G401.6 (cell line): ENCODE data around the gene DPH1.
A peak's percentile ranks its signal among the peaks of the same experiment; 100 is the strongest.

Experiments
- FAIRE-seq: peaks from 2 replicates; lab custom pipeline; 2012; peaks lifted over from hg19 to GRCh38; lab: Jason Lieb, UNC

DPH1 gene

DNA sequence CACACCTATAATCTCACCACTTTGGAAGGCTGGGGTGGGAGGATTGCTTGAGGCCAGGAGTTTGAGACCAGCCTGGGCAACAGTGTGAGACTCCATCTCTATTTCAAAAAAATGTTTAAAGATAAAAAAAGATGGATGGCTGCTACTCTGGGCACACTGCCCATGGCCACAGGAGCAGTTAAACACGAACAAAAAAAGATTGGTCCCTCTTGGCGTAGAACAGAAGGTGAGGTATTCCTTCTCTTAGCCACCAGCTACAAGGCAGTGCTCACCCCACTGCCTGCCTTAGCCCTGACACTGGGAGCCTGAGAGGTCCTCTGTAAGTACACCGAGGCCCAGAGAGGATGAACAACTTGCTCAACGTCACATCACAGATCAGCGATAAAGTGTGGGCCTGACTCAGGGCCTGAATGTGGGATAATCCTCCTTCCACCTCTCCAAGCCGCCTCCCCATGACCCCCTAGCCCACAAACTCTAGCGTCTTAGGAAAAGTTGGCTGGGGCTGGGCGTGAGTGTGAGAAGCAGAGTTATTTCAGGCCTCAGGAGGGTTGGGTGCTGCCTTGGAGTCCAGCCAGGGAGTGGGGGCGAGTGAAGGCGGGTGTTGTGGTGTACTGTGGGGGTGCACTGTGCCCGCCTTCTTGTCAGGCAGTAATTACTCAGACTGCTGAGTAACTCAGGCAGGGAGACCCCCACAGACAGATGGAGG is 2.3 kb upstream of the DPH1 start:
- FAIRE-seq = no peak

DNA sequence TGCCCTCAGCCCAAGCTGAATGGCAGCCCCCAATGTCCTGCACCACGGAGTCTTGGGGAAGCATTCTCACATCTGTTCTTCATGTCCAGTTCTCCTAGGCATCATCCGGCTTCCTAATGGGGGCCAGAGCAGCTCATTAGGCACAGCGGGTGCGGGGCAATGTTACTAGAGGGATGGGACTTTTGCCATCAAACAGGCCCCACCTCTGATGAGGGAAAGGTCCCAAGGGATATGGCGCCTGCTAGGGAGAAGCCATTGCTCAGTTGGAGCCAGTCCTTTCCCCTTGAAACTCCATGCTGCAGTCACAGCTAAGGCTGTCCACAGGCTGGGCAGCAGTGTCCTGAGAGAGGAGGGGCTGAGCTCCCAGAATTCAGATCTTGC is 1.7 kb upstream of the DPH1 start:
- FAIRE-seq = no peak

DNA sequence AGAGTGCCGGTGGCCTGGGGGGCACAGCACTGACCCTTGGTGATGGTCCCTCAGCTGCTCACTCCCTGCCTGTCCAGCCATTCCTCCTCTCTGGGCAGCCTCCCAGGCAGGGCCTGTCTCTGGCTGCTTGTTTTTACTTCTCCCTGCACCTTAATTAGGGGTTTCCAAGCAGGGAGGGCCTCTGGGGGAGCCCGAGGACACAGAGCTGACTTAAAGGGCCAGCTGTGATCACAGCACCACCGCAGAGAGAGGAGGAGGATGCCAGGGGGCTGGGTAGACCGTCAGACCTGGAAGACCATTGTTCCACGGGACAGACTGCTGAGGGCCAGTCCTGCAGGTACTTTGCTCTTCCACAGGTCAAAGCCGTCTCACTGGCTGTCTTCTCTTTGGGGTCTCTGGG is 1.2 kb upstream of the DPH1 start:
- no peak for FAIRE-seq

DNA sequence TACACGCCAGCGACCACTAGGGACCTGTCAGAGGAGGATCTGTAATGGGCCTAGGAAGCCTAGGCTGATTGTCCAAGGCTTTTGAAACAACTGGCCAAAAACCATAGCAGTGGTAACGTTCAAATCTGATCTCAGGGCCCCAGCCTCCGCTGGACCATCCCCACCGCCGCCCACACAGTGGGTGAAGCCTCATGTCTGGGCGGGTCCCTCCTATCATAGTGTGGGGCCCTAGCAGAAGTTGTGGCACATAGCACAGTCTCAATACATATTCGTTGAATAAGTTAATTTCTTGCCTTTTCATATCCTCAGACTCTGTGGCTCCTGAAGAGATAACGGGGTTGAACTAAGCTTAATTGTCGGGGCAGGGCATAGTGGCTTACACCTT is 818 bp downstream of the DPH1 start:
- FAIRE-seq = no peak

DNA sequence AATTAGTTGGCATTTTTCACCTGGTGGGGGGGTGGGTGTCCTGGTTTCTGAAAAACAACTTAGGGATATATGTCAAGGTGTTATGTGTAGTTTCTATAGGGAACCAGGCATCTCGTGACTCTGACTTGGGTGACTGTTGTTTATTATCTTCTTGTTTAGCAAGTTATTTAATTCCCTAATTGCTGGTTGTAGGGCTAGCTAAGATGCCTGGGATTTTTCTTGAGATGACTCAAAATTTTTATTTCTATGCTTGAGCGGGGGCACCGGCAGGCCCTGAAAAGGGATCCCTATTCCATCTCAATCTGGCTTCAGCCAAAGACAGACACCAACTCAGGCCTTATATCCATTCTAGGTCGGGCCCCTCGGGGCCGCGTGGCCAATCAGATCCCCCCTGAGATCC is 3.2 kb downstream of the DPH1 start:
- FAIRE-seq = peak; percentile 98

DNA sequence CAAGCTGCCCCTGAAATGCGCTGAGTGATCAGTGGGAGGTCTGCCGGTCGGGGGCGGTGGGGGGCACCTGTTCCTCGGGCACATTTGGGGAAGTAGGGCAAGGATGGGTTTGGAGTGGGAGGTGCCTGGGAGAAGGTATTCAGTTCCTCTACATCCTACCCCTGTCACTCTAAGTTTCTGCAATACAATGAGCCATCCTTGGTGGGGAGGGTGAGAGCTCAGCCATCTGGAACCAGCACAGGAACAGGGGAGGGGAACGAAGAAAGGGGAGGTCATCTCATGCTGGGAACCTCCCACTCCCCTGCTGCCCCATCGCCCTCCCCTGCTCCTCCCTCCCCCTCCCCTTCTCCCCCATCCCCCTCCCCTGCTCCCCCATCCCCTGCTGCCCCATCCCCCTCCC is 4.2 kb downstream of the DPH1 start:
- no peak for FAIRE-seq

DNA sequence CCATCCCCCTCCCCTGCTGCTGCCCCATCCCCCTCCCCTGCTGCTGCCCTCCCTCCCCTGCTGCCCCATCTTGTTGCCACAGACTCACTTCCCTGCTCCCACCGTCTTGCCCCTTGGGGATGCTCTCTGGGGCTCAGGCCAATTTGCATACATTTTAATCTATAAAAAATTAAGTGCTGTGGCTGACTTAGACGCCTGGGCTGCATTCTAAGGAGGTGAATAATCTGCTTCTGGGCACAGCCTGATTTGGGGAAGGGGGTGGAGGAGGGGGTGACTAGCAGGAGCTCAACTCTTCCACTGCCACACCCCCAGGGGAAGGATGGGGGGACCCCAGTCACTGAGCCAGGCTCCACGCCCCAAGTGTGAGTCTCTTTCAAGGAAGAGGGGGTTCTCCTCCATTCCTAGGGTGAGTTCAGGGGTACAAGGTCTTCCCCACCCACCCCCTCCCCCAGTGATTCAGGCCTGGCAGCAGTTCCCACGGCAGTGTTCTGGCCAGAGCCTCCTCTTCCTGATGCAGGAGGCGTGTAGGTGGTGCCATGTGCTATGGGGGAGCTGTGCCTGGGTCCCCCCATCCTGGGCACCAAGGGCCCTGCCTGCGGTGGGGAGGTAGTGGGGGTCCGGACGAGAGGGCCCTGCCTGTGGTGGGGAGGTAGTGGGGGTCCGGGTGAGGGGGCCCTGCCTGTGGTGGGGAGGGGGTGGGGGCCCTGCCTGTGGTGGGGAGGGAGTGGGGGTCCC is 5.0 kb downstream of the DPH1 start:
- no peak for FAIRE-seq

DNA sequence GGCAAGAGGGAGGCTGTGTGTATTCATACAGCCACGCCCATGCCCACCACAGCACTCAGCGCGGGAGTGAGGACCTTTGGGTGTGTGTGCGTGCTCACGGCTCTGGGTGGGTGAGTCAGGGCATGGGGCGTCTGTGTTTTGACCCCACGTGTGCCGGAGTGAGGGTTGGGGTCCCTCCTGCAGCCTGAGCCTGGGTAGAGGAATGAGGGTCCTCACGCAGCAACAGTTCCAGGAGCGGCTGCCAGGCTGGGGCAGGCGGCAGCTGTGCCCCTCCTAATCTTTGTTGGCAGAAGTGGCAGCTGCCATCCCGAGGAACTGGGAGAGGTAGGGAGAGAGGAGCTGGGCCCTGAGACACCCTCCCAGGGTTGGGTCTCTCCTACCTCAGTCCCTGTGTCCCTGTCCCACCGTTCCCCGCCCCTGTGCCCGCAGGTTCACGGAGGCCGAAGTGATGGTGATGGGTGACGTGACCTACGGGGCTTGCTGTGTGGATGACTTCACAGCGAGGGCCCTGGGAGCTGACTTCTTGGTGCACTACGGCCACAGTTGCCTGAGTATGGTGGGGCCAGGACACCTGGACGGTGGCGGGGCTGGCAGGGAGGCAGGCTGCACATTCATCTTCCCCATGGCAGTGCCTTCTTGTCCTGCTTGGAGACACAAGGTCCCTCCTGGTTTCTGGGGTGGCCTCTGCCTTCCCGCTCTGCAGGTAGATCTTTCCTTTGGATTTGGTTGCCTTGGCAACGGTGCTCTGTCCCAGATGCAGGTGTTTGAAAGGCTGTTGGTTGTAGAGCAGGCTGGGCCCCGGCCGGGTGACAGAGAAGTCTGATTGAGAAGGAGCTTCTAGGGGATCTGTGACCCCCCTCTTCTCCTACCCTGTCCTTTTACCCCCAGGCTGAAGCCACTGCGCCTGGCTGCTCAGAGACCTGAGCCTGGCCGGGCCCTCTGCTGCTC is 5.9 kb downstream of the DPH1 start:
- FAIRE-seq = no peak

DNA sequence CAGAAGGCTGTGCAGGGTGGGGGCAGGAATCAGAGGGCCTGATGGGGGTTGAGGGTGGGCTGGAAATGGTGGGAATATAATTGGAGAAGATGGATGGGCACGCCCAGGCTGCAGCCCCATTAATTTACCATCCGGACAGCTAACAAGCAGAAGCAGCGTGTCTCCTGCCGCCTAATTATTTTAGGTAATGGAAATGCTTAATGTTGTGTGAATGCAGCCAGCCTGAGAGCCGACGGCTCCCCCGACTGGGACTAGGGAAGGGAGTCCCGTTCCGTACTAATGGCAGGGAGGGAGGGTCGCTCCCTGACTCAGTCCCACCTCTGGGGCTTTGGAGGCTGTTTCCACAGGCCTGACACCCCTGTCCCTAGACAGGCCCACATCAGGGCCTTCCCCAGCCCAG is 7.2 kb downstream of the DPH1 start:
- FAIRE-seq = no peak

DNA sequence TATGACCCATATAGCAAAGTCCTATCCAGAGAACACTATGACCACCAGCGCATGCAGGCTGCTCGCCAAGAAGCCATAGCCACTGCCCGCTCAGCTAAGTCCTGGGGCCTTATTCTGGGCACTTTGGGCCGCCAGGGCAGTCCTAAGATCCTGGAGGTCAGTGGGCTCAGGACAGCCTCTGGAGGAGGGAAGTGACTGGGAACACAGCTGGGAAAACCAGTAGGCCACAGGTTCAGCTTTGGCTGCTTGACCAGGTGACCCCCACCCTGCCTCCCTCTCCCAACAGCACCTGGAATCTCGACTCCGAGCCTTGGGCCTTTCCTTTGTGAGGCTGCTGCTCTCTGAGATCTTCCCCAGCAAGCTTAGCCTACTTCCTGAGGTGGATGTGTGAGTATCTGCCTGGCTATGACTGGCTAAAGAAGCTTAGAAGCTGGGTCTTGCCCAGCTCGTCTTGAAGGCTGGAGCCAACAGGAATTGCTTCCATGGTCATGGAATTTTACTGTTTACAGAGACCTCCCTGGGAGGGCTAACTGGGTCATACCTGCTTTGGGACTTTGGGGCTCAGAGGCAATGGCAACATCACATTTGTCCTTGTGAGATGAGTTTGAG is 10.4 kb downstream of the DPH1 start:
- no peak for FAIRE-seq

DNA sequence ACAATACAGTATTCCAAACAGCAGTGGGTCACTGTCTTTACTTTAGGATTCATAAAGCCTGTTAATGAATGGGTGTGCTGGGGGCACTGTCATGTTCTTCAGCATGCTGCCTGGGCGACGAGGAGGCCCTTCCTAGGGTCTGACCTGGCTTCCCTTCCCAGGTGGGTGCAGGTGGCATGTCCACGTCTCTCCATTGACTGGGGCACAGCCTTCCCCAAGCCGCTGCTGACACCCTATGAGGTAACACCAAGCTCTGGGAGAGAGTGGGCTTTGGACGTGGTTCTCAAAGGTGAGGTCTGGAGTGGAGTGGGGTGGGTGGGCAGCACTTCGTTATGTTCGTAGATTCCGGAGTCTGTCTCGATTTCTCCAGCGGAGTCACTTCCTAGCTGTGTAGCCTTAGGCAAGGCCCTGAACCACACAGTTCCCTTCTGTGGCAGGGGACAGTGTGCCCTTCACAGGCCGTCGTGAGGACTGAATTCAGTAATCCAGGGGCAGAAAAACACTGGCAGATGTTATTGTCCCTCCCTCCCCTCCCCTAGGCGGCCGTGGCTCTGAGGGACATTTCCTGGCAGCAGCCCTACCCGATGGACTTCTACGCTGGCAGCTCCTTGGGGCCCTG is 11.1 kb downstream of the DPH1 start:
- FAIRE-seq = no peak

DNA sequence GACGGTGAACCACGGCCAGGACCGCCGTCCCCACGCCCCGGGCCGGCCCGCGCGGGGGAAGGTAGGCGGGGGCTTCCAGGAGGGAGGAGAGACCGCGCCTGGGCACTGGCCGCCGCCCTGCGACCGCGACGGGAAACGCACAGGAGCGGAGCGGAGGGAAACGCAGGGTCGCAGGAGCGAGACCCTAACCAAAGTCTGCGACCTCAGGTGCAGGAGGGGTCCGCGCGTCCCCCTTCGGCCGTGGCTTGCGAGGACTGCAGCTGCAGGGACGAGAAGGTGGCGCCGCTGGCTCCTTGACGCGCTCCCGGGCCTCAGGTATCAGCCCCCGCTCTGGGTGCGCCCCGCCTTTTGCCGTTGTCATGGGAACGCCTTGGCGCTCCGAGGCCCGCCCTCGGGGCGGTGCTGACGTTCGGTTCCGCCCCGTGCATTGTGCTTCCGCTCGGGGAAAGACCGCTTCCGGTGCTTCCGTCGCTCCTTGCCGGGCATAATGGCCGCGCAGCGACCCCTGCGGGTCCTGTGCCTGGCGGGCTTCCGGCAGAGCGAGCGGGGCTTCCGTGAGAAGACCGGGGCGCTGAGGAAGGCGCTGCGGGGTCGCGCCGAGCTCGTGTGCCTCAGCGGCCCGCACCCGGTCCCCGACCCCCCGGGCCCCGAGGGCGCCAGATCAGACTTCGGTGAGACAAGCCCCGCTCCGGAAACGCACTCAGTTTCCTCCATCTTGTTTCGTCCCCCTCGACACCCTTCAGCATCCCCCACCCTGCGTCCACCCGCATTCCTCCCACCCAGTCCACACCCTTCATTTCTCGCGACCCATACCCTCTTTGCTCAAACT is 11.8 kb downstream of the DPH1 start, which contains the start of gene OVCA2:
OVCA2 (plus strand) TSS at position 462 of the 829 bp plus-strand sequence; CDS start at position 488, 26 bp downstream.
- FAIRE-seq = peak; percentile 95

DNA sequence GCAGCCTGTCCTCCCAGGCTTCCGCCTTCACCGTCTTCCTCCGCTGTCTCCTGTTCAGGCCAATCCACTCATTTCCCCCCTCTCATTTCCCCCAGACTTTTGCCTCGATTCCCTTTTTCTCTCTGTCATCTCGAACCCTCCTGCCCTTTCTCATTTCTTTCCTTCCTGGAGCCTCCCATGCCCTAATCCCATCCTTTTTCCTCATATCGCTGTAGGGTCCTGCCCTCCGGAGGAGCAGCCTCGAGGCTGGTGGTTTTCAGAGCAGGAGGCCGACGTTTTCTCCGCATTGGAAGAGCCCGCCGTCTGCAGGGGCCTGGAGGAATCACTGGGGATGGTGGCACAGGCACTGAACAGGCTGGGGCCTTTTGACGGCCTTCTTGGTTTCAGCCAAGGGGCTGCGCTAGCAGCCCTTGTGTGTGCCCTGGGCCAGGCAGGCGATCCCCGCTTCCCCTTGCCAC is 12.5 kb downstream of the DPH1 start:
- FAIRE-seq = no peak

DNA sequence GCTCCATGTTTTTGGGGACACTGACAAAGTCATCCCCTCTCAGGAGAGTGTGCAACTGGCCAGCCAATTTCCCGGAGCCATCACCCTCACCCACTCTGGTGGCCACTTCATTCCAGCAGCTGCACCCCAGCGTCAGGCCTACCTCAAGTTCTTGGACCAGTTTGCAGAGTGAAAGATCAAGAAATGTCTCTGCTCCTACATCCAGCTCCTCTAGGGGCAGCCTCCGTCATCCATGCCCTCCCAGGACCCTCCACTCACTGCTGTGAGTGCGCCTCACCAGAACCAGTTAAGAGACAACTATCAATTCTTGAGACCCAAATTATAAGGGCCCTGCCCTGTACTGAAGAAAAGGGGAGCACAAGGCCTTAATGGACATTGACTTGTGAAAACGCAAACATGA is 13.0 kb downstream of the DPH1 start:
- FAIRE-seq = no peak

DNA sequence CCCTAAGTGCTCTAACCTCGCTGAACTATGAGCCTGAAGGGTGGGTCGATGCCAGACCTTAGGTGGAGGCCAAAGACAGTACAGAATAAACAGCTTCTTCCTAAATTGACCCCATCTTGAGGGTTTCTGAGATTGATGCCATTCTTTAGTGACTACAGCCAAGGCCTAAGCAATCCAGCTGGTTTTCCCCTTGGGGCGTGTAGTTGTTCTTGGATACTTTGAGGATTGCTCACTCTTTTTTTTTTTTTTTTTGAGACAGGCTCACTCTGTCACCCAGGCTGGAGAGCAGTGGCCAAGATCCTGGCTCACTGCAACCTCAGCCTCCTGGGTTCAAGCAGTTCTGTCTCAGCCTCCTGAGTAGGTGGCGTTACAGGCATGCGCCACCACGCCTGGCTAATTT is 13.8 kb downstream of the DPH1 start:
- peak; percentile 84 for FAIRE-seq

DNA sequence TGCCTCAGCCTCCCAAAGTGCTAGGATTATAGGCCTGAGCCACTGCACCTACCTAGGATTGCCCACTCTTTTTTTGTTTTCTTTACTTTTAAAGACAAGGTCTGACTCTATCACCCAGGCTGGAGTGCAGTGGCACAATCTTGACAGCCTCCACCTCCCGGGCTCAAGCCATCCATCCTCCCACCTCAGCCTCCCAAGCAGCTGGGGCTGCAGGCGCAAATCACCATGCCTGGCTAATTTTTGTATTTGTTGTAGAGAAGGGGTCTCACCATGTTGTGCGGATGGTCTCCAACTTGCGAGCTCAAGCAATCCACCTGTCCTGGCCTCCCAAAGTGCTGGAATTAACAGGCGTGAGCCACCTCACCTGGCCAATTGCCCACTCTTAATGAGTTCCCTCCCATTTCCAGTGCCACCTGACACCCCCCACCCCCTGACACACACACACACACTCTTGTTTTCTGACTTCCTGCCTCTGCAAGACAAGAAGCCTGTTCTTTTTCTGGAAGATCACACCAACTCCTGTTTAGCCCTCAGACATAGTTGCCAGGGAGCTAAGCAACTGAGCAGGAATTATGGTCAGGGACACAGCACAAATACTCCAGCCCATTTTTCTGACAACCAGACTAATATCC is 14.4 kb downstream of the DPH1 start:
- FAIRE-seq = no peak

DNA sequence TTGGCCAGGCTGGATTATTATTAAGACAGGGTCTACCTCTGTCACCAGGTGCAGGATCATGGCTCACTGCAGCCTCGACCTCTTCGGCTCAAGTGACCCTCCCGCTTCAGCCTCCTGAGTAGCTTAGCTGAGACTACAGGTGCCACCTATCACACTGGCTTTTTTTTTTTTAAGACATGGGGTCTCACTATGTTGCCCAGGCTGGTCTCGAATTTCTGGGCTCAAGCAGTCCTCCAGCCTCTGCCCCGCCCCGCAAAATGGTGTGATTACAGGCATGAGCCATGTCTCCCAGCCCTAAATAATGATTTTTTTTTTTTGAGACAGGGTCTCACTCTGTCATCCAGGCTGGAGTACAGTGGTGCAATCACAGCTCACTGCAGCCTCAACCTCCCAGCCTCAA is 17.6 kb downstream of the DPH1 start:
- FAIRE-seq = no peak

DNA sequence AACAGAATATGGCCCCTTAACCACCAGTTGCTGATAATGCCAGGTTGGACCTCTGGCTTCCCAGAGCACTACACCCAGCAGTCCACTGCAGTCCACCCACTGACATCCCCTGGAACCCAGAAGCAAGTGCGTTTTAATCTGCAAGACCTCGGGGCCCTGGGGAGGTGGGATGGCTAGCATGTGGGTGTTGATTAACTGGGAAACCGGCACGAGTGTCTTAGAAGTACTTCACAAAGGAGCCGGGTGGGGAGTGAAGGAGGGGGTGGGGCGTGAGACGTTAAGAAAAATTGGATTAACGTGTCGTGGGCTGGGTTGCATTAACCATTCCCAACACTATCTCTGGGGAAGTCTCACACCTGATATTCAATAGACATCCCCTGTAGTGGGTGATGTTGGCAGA is 18.9 kb downstream of the DPH1 start:
- FAIRE-seq = no peak

DNA sequence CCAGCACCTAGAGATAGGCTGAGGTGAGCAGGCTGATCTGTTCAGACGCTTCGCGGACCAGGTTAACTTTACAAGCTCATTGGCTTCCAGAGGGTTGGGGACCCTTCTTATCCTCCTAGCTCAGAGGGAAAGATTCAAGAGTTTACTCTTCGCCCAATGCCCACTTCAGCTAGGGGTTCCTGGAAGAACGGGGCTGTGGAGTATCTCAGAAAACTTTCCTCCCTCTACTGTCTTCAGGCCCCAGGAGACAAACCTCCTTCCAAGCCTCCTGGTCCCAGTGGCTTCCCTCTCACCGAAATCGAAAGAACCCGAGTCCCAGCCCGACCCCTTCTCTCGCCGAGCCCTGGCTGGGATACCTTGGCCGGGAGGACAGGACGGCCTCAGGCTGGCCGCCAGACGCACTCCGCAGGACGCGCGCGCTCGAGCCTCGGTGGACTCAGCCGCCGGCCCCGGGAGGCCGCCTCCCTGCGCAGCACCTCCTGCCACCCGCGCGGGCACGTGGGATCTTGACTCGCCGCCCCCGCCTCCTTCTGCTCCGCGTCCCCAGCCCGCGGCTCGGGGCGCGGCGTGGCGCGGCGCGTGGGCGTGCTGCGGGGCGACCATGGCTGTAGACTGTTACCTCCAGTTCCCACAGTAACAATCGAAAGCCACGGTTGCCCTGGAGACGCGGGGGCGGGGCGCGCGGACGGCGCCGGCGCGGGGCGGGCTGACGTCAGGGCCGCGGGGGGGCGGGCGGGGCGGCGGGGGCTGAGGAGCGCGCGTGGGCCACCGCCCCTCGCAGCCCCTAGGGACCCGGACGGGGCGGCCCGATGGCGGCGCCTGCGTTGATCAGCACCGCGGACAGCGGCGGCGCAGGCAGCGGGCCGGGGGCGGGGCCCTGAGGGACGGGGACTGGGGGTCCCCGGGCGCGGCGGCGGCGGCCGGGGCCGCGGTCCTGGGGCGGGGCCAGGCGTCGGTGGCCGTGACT is 19.7 kb downstream of the DPH1 start:
- no peak for FAIRE-seq
